GM12878 (cell line): ENCODE measurements around the gene KCNN3. TPM values are rescaled to one million over a fixed set of nuclear protein-coding genes. Genes with fewer than 3 reads are reported as not detected.

ENCODE experiments used
- ATF7 ChIP-seq: fragments of 450-650 bp; IDR thresholded peaks from 2 replicates; pipeline ENCODE4 v1.6.1; 2016; ENCODE audit warnings: low read depth, mild to moderate bottlenecking
- BRCA1 ChIP-seq: IDR thresholded peaks from 2 replicates; pipeline ENCODE4 v1.6.1; 2011; ENCODE audit warnings: low read depth, low read length, improper control_type of control experiment
- CBX3 ChIP-seq: fragments of 200-600 bp; sonication (generic); IDR thresholded peaks from 2 replicates; pipeline ENCODE4 v1.6.1; 2016; ENCODE audit warnings: low read depth, borderline replicate concordance
- CHD2 ChIP-seq: IDR thresholded peaks from 2 replicates; pipeline ENCODE4 v1.6.1; 2011; ENCODE audit warnings: low read depth, low read length, improper control_type of control experiment, borderline replicate concordance
- JUNB ChIP-seq: IDR thresholded peaks from 2 replicates; pipeline ENCODE4 v1.6.1; 2016; ENCODE audit warnings: antibody characterized with exemption, mild to moderate bottlenecking
- MEF2A ChIP-seq: IDR thresholded peaks from 2 replicates; pipeline ENCODE4 v1.6.1; 2011; ENCODE audit warnings: low read depth, mild to moderate bottlenecking, low read length, moderate library complexity; ENCODE audit not compliant: insufficient read depth
- NBN ChIP-seq: fragments of 450-650 bp; IDR thresholded peaks from 2 replicates; pipeline ENCODE4 v1.6.1; 2016
- NR2C2 ChIP-seq: IDR thresholded peaks from 2 replicates; pipeline ENCODE4 v1.6.1; 2011; ENCODE audit warnings: borderline replicate concordance, low read depth; ENCODE audit not compliant: control insufficient read depth, insufficient read length
- SUPT20H ChIP-seq: IDR thresholded peaks from 2 replicates; pipeline ENCODE4 v1.6.1; 2011; ENCODE audit warnings: low read depth, mild to moderate bottlenecking, low read length, moderate library complexity, borderline replicate concordance; ENCODE audit not compliant: control insufficient read depth
- TBL1XR1 ChIP-seq: IDR thresholded peaks from 2 replicates; pipeline ENCODE4 v1.6.1; 2012; ENCODE audit warnings: low read depth, low read length, improper control_type of control experiment
- TCF7 ChIP-seq: IDR thresholded peaks from 2 replicates; pipeline ENCODE4 v1.6.1; 2014; ENCODE audit warnings: antibody characterized with exemption, borderline replicate concordance
- YY1 ChIP-seq: IDR thresholded peaks from 2 replicates; pipeline ENCODE4 v1.6.1; 2011; ENCODE audit warnings: low read depth, mild to moderate bottlenecking, low read length
- ZNF622 ChIP-seq: fragments of 450-650 bp; IDR thresholded peaks from 2 replicates; pipeline ENCODE4 v1.6.1; 2017; ENCODE audit warnings: mild to moderate bottlenecking, inconsistent platforms
- polyA plus RNA-seq, 11 experiments: library from polyadenylated mRNA; depleted of rRNA in 4 of 11; unstranded in 6 of 11; stranded (reverse) in 5 of 11; fragments of >200 nt; fragmentation: Nextera tagmentation in 4 of 11; fragmentation: Illumina TruSeq in 1 of 11; extraction: Ambion mirVana in 4 of 11; extraction: Trizol in 1 of 11; gene quantifications; 1 replicate in 1 of 11; 2 replicates in 10 of 11; pipeline versions ENCODE4 v1.2.1 to v1.2.3, GENCODE V29; 2011 to 2016; ENCODE audit warnings: inconsistent platforms in 2 of 11, missing spikeins in 2 of 11, low read depth in 1 of 11
- total RNA-seq, 4 experiments: library from RNA; depleted of rRNA in 3 of 4; stranded (reverse); fragments of >200 nt in 3 of 4; fragmentation: Illumina TruSeq in 1 of 4; extraction: Trizol in 1 of 4; gene quantifications; 2 replicates each; pipeline versions ENCODE4 v1.2.1 to v1.2.3, GENCODE V29; 2013 to 2021
- TF ChIP-seq, protein P1 (sequence below): fragments of 450-650 bp; formaldehyde crosslinking; IDR thresholded peaks from 2 replicates; pipeline ENCODE4 v1.4.0; 2020; ENCODE audit warnings: mild to moderate bottlenecking, moderate library complexity
- TF ChIP-seq, protein P2 (sequence below): IDR thresholded peaks from 2 replicates; pipeline ENCODE4 v1.6.1; 2011; ENCODE audit warnings: low read depth, mild to moderate bottlenecking, low read length, moderate library complexity, borderline replicate concordance; ENCODE audit errors: extremely low read depth
- TF ChIP-seq, protein P3 (sequence below): IDR thresholded peaks from 2 replicates; pipeline ENCODE4 v1.6.1; 2012; ENCODE audit warnings: low read length, inconsistent platforms
- TF ChIP-seq, protein P4 (sequence below): IDR thresholded peaks from 2 replicates; pipeline ENCODE4 v1.6.1; 2011; ENCODE audit warnings: mild to moderate bottlenecking, low read depth, low read length, moderate library complexity; ENCODE audit not compliant: insufficient replicate concordance
- TF ChIP-seq, protein P5 (sequence below): fragments of 450-650 bp; IDR thresholded peaks from 2 replicates; pipeline ENCODE4 v1.6.1; 2018; ENCODE audit warnings: mild to moderate bottlenecking, low read depth, moderate library complexity; ENCODE audit not compliant: partially characterized antibody
- TF ChIP-seq, protein P6 (sequence below): fragments of 450-650 bp; IDR thresholded peaks from 2 replicates; pipeline ENCODE4 v1.6.1; 2017; ENCODE audit warnings: low read depth, mild to moderate bottlenecking, moderate library complexity

Gene KCNN3
- total and polyA plus RNA-seq, 10 of the 15 experiments (the other 5 are each of a cell fraction or from before 2014, with no cell fraction given), result 3.5 to 26.4 (median 14.9) TPM

DNA sequence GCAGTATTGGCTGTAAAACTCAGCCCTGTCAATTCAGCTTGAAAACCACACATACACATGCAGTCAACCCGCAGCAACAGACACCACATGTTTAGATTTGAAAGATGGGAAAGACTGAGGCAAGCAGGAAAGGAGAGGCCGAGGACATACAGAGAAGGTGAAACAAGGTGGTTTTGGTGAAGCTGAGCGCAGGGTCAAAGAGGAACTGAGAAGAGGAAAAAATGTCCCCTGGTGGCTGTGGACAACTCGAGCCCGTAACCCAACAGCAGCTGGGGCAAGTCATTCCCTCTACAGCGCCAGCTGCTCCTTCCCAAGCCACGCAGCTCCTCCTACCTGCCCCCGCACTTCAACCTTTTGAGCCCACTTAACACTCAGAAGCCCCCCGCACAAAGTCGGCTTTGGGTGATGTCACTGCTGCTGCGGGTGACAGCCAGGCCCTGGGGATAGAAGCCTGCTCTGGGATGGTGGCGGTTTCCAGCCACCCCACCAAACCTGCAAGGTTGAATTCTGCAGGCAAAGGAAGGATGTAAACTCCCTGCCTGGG, 63.0 kb downstream of the KCNN3 start (continued):
- TF ChIP-seq, protein P1, sequence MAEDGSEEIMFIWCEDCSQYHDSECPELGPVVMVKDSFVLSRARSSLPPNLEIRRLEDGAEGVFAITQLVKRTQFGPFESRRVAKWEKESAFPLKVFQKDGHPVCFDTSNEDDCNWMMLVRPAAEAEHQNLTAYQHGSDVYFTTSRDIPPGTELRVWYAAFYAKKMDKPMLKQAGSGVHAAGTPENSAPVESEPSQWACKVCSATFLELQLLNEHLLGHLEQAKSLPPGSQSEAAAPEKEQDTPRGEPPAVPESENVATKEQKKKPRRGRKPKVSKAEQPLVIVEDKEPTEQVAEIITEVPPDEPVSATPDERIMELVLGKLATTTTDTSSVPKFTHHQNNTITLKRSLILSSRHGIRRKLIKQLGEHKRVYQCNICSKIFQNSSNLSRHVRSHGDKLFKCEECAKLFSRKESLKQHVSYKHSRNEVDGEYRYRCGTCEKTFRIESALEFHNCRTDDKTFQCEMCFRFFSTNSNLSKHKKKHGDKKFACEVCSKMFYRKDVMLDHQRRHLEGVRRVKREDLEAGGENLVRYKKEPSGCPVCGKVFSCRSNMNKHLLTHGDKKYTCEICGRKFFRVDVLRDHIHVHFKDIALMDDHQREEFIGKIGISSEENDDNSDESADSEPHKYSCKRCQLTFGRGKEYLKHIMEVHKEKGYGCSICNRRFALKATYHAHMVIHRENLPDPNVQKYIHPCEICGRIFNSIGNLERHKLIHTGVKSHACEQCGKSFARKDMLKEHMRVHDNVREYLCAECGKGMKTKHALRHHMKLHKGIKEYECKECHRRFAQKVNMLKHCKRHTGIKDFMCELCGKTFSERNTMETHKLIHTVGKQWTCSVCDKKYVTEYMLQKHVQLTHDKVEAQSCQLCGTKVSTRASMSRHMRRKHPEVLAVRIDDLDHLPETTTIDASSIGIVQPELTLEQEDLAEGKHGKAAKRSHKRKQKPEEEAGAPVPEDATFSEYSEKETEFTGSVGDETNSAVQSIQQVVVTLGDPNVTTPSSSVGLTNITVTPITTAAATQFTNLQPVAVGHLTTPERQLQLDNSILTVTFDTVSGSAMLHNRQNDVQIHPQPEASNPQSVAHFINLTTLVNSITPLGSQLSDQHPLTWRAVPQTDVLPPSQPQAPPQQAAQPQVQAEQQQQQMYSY, result no peak
- TF ChIP-seq, protein P2, sequence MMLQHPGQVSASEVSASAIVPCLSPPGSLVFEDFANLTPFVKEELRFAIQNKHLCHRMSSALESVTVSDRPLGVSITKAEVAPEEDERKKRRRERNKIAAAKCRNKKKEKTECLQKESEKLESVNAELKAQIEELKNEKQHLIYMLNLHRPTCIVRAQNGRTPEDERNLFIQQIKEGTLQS, result no peak
- peak; percentile 81 for TF ChIP-seq NBN
- TF ChIP-seq, protein P3, sequence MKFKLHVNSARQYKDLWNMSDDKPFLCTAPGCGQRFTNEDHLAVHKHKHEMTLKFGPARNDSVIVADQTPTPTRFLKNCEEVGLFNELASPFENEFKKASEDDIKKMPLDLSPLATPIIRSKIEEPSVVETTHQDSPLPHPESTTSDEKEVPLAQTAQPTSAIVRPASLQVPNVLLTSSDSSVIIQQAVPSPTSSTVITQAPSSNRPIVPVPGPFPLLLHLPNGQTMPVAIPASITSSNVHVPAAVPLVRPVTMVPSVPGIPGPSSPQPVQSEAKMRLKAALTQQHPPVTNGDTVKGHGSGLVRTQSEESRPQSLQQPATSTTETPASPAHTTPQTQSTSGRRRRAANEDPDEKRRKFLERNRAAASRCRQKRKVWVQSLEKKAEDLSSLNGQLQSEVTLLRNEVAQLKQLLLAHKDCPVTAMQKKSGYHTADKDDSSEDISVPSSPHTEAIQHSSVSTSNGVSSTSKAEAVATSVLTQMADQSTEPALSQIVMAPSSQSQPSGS, result no peak; the same call in 1 of the 2 replicates
- no peak for TF ChIP-seq BRCA1
- TF ChIP-seq, protein P4, sequence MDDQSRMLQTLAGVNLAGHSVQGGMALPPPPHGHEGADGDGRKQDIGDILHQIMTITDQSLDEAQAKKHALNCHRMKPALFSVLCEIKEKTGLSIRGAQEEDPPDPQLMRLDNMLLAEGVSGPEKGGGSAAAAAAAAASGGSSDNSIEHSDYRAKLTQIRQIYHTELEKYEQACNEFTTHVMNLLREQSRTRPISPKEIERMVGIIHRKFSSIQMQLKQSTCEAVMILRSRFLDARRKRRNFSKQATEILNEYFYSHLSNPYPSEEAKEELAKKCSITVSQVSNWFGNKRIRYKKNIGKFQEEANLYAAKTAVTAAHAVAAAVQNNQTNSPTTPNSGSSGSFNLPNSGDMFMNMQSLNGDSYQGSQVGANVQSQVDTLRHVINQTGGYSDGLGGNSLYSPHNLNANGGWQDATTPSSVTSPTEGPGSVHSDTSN, result peak; percentile 21
- no peak for TF ChIP-seq SUPT20H
- TF ChIP-seq ATF7, result peak; percentile 64
- TF ChIP-seq, protein P5, sequence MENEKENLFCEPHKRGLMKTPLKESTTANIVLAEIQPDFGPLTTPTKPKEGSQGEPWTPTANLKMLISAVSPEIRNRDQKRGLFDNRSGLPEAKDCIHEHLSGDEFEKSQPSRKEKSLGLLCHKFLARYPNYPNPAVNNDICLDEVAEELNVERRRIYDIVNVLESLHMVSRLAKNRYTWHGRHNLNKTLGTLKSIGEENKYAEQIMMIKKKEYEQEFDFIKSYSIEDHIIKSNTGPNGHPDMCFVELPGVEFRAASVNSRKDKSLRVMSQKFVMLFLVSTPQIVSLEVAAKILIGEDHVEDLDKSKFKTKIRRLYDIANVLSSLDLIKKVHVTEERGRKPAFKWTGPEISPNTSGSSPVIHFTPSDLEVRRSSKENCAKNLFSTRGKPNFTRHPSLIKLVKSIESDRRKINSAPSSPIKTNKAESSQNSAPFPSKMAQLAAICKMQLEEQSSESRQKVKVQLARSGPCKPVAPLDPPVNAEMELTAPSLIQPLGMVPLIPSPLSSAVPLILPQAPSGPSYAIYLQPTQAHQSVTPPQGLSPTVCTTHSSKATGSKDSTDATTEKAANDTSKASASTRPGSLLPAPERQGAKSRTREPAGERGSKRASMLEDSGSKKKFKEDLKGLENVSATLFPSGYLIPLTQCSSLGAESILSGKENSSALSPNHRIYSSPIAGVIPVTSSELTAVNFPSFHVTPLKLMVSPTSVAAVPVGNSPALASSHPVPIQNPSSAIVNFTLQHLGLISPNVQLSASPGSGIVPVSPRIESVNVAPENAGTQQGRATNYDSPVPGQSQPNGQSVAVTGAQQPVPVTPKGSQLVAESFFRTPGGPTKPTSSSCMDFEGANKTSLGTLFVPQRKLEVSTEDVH, result no peak
- no peak for TF ChIP-seq TCF7
- 0 out of 2 replicates have a peak, but pooled peaks have one; percentile 10 for TF ChIP-seq CHD2
- peak; percentile 63; the same call in 1 of the 2 replicates for TF ChIP-seq MEF2A
- TF ChIP-seq, protein P6, sequence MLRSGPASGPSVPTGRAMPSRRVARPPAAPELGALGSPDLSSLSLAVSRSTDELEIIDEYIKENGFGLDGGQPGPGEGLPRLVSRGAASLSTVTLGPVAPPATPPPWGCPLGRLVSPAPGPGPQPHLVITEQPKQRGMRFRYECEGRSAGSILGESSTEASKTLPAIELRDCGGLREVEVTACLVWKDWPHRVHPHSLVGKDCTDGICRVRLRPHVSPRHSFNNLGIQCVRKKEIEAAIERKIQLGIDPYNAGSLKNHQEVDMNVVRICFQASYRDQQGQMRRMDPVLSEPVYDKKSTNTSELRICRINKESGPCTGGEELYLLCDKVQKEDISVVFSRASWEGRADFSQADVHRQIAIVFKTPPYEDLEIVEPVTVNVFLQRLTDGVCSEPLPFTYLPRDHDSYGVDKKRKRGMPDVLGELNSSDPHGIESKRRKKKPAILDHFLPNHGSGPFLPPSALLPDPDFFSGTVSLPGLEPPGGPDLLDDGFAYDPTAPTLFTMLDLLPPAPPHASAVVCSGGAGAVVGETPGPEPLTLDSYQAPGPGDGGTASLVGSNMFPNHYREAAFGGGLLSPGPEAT, result peak; percentile 96
- peak; percentile 71 for TF ChIP-seq YY1
- no peak for TF ChIP-seq NR2C2
- TF ChIP-seq TBL1XR1, result peak; percentile 69; the same call in 1 of the 2 replicates
- TF ChIP-seq CBX3, result no peak
- TF ChIP-seq ZNF622, result no peak
- no peak; the same call in 1 of the 2 replicates for TF ChIP-seq JUNB
